PC-9 (cell line): ENCODE measurements around the gene ATG5. TPM values are rescaled to one million over a fixed set of nuclear protein-coding genes. Genes with fewer than 3 reads are reported as not detected.

Experiments used
- BruUV-seq: library from RNA; stranded (reverse); fragments of 400-500 nt; replicated peaks from 2 replicates; lab custom pipeline; 2021; lab: Mats Ljungman, UMichigan
- CTCF ChIA-PET: fragments of 300-600 bp; sonication (Branson Sonifier 250); formaldehyde crosslinking; loops from one replicate; lab custom pipeline; 2022; ENCODE audit warnings: antibody characterized with exemption; lab: Charles Lee
- POLR2A ChIA-PET: fragments of 300-600 bp; sonication (Branson Sonifier 250); formaldehyde crosslinking; loops from one replicate; lab custom pipeline; 2022; ENCODE audit warnings: antibody characterized with exemption; ENCODE audit not compliant: unreplicated experiment; lab: Charles Lee
- DNase-seq, 2 experiments: peaks; one replicate each; pipeline versions ENCODE4 v3.0.0 to v3.0.0-alpha.2; 2015 to 2022; ENCODE audit warnings: mixed read lengths in 1 of 2
- H2AFZ ChIP-seq: fragments of 200-600 bp; sonication (generic); 2 replicates; pipeline ENCODE4 v1.8.1; 2017; ENCODE audit warnings: antibody characterized with exemption
- H3F3A ChIP-seq: fragments of 200-600 bp; sonication (generic); 2 replicates; pipeline ENCODE4 v1.8.1; 2017; ENCODE audit warnings: antibody characterized with exemption, mild to moderate bottlenecking, low read depth; ENCODE audit not compliant: insufficient read depth
- H3K27ac ChIP-seq: fragments of 200-600 bp; sonication (generic); 2 replicates; pipeline ENCODE4 v1.6.1; 2016; ENCODE audit warnings: mixed run types
- H3K27me3 ChIP-seq: fragments of 200-600 bp; sonication (generic); 2 replicates; pipeline ENCODE4 v1.6.1; 2016; ENCODE audit warnings: low read depth, mixed run types; ENCODE audit not compliant: insufficient read depth
- H3K36me3 ChIP-seq: fragments of 200-600 bp; sonication (generic); 2 replicates; pipeline ENCODE4 v1.6.1; 2016; ENCODE audit warnings: low read depth, mixed run types
- H3K4me1 ChIP-seq: fragments of 200-600 bp; sonication (generic); replicated peaks from 2 replicates; pipeline ENCODE4 v1.6.1; 2016; ENCODE audit warnings: mixed run types; ENCODE audit not compliant: insufficient read depth
- H3K4me2 ChIP-seq: fragments of 200-600 bp; sonication (generic); 2 replicates; pipeline ENCODE4 v1.6.1; 2017; ENCODE audit warnings: mixed run types
- H3K4me3 ChIP-seq: fragments of 200-600 bp; sonication (generic); 2 replicates; pipeline ENCODE4 v1.6.1; 2016; ENCODE audit warnings: mixed run types
- H3K79me2 ChIP-seq: fragments of 200-600 bp; sonication (generic); 2 replicates; pipeline ENCODE4 v1.6.1; 2017; ENCODE audit warnings: low read depth, mixed run types
- H3K9me2 ChIP-seq: fragments of 200-600 bp; sonication (generic); 2 replicates; pipeline ENCODE4 v1.8.1; 2017; ENCODE audit warnings: mild to moderate bottlenecking; ENCODE audit not compliant: insufficient read depth
- H3K9me3 ChIP-seq: fragments of 200-600 bp; sonication (generic); 2 replicates; pipeline ENCODE4 v1.8.1; 2016; ENCODE audit warnings: low read depth; ENCODE audit not compliant: insufficient read depth
- H4K20me1 ChIP-seq: fragments of 200-600 bp; sonication (generic); 2 replicates; pipeline ENCODE4 v1.8.1; 2017; ENCODE audit not compliant: insufficient read depth
- EZH2 ChIP-seq: fragments of 200-600 bp; sonication (generic); IDR thresholded peaks from 2 replicates; pipeline ENCODE4 v1.8.0; 2017; ENCODE audit warnings: antibody characterized with exemption, low read depth
- intact Hi-C: fragments of 100-400 bp; cut with micrococcal nuclease; formaldehyde crosslinking; loops from one replicate; pipeline ENCODE4 v1.10.0; 2022; ENCODE audit not compliant: unreplicated experiment
- total RNA-seq: library from RNA; stranded (reverse); gene quantifications from 2 replicates; pipeline ENCODE4 v1.2.3, GENCODE V29; 2021
- TF ChIP-seq, protein P1 (sequence below): fragments of 200-600 bp; sonication (generic); conservative IDR thresholded peaks from 2 replicates; pipeline ENCODE4 v1.6.1; 2017; ENCODE audit warnings: mixed run types, antibody characterized with exemption, mild to moderate bottlenecking, moderate library complexity

The ATG5 gene
- total RNA-seq, 1 experiment from 2014 or later = 39.8 TPM

DNA sequence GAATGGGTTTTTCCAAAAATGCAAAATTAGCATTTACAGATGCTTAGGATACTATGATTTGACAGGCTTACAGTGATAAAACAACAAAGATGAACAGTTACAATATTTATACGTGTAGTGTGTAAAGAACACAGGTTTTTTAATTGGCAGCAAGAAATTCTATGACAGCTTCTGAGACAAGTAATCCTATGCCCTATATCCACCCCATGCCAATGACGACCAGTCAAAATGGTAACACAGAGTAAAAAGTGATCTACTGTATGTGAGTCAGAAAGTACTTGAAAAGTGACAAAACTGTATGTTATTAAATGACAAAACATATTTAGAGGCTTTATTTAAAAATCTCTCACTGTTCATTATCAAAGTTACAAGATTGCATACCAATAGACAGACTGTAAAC lies 139.9 kb downstream of the ATG5 start:
- CTCF ChIA-PET = no interaction called here

DNA sequence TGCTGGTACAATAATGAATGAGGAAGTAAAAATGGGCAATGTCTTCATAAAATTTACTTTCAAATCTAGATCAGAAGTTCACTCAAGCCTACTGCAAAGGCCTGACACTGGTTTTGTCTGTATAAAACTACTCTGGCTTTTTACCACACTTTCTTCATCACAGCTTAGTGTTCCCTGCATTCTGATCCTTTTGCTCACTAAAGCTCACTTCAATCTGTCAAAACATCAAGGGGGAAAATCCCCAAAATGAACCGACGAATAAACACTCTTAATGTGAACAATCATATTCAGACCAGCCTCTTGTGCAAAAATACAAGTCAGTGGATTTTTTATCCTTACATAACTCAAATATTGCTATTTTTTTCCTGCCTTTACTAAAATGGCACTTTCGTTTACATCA lies 140.9 kb downstream of the ATG5 start:
- Histone ChIP-seq H3K9me3 (no peaks in the 10 kb centered on the region), H3K27ac (no peak overlapping the region), H3K4me3 (no peak overlapping the region), H4K20me1 (no peaks in the 10 kb centered on the region), H3K79me2 (no peaks in the 10 kb centered on the region), H2AFZ (no peak overlapping the region), H3K4me2 (no peak overlapping the region), H3K27me3 (no peaks in the 10 kb centered on the region), H3F3A (no peaks in the 10 kb centered on the region), H3K9me2 (no peaks in the 10 kb centered on the region), H3K36me3 (peaks cover 12% of the 10 kb centered on the region; the same call in 1 of the 2 replicates), H3K4me1 (peaks cover 6% of the 10 kb centered on the region)
- ChIA-PET CTCF (no interaction called here), POLR2A (no interaction called here)
- intact Hi-C loops = loop anchor here (5.0 kb wide), 2 partner anchors 62 to 87 kb away; no protein-coding TSS in a partner anchor
- DNase-seq = no peak
- no TSS peak for BruUV-seq
- TF ChIP-seq, protein P1, sequence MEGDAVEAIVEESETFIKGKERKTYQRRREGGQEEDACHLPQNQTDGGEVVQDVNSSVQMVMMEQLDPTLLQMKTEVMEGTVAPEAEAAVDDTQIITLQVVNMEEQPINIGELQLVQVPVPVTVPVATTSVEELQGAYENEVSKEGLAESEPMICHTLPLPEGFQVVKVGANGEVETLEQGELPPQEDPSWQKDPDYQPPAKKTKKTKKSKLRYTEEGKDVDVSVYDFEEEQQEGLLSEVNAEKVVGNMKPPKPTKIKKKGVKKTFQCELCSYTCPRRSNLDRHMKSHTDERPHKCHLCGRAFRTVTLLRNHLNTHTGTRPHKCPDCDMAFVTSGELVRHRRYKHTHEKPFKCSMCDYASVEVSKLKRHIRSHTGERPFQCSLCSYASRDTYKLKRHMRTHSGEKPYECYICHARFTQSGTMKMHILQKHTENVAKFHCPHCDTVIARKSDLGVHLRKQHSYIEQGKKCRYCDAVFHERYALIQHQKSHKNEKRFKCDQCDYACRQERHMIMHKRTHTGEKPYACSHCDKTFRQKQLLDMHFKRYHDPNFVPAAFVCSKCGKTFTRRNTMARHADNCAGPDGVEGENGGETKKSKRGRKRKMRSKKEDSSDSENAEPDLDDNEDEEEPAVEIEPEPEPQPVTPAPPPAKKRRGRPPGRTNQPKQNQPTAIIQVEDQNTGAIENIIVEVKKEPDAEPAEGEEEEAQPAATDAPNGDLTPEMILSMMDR = no peak
- no peak for TF ChIP-seq EZH2

More for the DNA sequence above, 139.9 kb downstream of the ATG5 start:
- no peaks in the 10 kb centered on the region for H3K27me3 ChIP-seq
- POLR2A ChIA-PET = no interaction called here
- no peak for DNase-seq
- H3K9me2 ChIP-seq = no peaks in the 10 kb centered on the region
- peaks cover 2% of the 10 kb centered on the region; the same call in 1 of the 2 replicates for H3K4me1 ChIP-seq
- intact Hi-C loops = no loop called here
- no peaks in the 10 kb centered on the region for H3F3A ChIP-seq
- no peaks in the 10 kb centered on the region for H3K79me2 ChIP-seq
- no TSS peak for BruUV-seq
- no peak for TF ChIP-seq EZH2
- TF ChIP-seq, protein P1 = no peak
- H2AFZ ChIP-seq = no peak overlapping the region
- H3K4me3 ChIP-seq = no peak overlapping the region
- H3K4me2 ChIP-seq = no peak overlapping the region
- no peaks in the 10 kb centered on the region for H3K9me3 ChIP-seq
- peaks cover 12% of the 10 kb centered on the region; the same call in 1 of the 2 replicates for H3K36me3 ChIP-seq
- H3K27ac ChIP-seq = no peak overlapping the region
- H4K20me1 ChIP-seq = no peaks in the 10 kb centered on the region

DNA sequence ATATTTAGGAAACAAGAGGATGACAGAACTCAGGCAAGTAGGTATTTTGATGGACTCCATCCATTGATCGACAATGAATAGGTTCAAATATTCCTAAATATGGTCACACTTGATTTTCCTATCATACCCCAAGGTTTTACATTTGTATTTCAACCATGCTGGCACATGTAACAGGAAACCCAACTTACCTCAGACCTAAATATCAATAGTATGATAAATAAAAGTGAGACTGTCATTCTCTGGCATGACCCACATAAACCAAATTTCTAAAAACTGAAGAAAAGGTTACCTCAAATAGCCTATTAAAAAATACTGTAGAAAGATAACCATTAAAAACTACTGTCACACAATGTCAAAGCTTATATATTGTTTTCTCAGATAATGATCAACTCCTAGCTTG lies 142.1 kb downstream of the ATG5 start:
- Histone ChIP-seq H4K20me1 (no peaks in the 10 kb centered on the region), H3K9me3 (no peaks in the 10 kb centered on the region), H3K4me3 (no peak overlapping the region), H3K27me3 (no peaks in the 10 kb centered on the region), H3K36me3 (peaks cover 8% of the 10 kb centered on the region; the same call in 1 of the 2 replicates), H3K9me2 (no peaks in the 10 kb centered on the region), H3K27ac (no peak overlapping the region), H3F3A (no peaks in the 10 kb centered on the region), H2AFZ (no peak overlapping the region), H3K79me2 (no peaks in the 10 kb centered on the region), H3K4me2 (no peak overlapping the region), H3K4me1 (peaks cover 6% of the 10 kb centered on the region)
- ChIA-PET POLR2A (no interaction called here), CTCF (interaction anchor here (0.6 kb wide), 1 partner anchor 301 kb away, joined by 3 read pairs; no protein-coding TSS in a partner anchor)
- TF ChIP-seq EZH2 = no peak
- TF ChIP-seq, protein P1 = no peak
- no TSS peak for BruUV-seq
- intact Hi-C loops = loop anchor here (5.0 kb wide), 2 partner anchors 61 to 86 kb away; no protein-coding TSS in a partner anchor
- DNase-seq = no peak
